Right cardiac atrium (tissue), 5 donors: ENCODE results near the gene OR10C1. TPM values are rescaled to one million over a fixed set of nuclear protein-coding genes. Genes with fewer than 3 reads are reported as not detected.
"Not testable (repeated sequence)": the region's sequence is repeated elsewhere in the genome, so short reads cannot be mapped to it uniquely, and the experiment has no call there.

Experiments used
- ATAC-seq, 2 donors: fragments of 200-7000 bp; cut with Tn5 transposase; one replicate each; pipeline versions ENCODE4 v1.8.0 to v1.9.1; 2020; ENCODE audit warnings: moderate library complexity in 2 of 2, mild to moderate bottlenecking in 1 of 2
- DNase-seq, 3 donors: peaks; one replicate each; pipeline ENCODE4 v3.0.0-alpha.2; 2020
- H3K27ac ChIP-seq: one replicate; pipeline ENCODE4 v1.5.1; 2013; ENCODE audit warnings: mild to moderate bottlenecking, low read length, control low read depth, moderate library complexity
- H3K27me3 ChIP-seq: one replicate; pipeline ENCODE4 v1.6.1; 2013; ENCODE audit not compliant: control insufficient read depth, insufficient read depth
- H3K4me1 ChIP-seq: one replicate; pipeline ENCODE4 v1.6.1; 2013; ENCODE audit warnings: low read length; ENCODE audit not compliant: control insufficient read depth, insufficient read depth
- H3K4me3 ChIP-seq: one replicate; pipeline ENCODE4 v1.5.1; 2013; ENCODE audit warnings: low read length, control low read depth
- H3K9me3 ChIP-seq: one replicate; pipeline ENCODE4 v1.6.1; 2013; ENCODE audit warnings: low read length; ENCODE audit not compliant: control insufficient read depth
- WGBS: extraction: QIAGEN DNeasy Blood & Tissue Kit; methylation state at CpG from one replicate; pipeline ENCODE4 v1.1.7; 2013; 5-methylcytosine and 5-hydroxymethylcytosine counted together
- intact Hi-C, 4 donors: fragments of 100-400 bp; cut with DNase I; formaldehyde crosslinking; loops; one replicate each; pipeline versions ENCODE4 v1.11.0 to v1.14.0; 2022 to 2023
- polyA plus RNA-seq: library from polyadenylated mRNA; stranded (reverse); fragments of 200-250 nt; gene quantifications from one replicate; pipeline ENCODE4 v1.2.3, GENCODE V29; 2013
- total RNA-seq, 4 donors: library from RNA; stranded (reverse); fragmentation: NEBNext Ultra II Directional; extraction: Animal tissue kit (Norgen Biotek cat#: 25700); gene quantifications; one replicate each; pipeline ENCODE4 v1.2.1, GENCODE V29; 2021
- donor health status: healthy with polysubstance abuse.
- donor health status: DM: no; HTN: yes; CAD: no.
- donor health status: DM: no; HTN: no; CAD: no.
- donor health status: DM: no; HTN: yes; CAD: no; lungs with severe emphysema.
- donor health status: DM: yes; HTN: yes; CAD: no.

OR10C1 gene
- total and polyA plus RNA-seq, 5 donors = not detected

GRCh38 chr6:29444031-29444430 lies 4.9 kb downstream of the OR10C1 start:
- H3K27ac ChIP-seq, H3K4me3 ChIP-seq, H3K4me1 ChIP-seq, ATAC-seq, H3K27me3 ChIP-seq, DNase-seq, intact Hi-C loops, H3K9me3 ChIP-seq: not testable (repeated sequence)
- 83% methylated on average over 1 of the region's 1 CpG for WGBS

DNA sequence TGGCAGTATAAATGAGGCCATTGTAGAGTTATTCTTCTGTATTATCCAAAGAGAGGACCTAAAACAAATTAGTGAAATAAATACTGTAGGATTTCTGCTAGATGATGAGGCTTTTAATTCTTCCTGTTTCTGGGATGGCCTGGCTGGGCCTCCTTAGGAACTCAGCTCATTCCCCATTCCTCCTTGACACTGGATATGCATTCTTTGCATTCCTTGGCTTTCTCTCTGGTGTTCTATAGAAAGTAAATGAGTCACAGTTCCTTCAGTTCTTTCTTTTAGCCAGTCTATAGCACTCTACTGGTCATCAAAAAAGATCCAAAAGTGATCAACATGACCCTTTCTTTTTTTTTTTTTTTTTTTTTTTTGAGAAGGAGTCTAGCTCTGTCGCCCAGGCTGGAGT lies 8.6 kb downstream of the OR10C1 start:
- ATAC-seq = no peak
- no peak for DNase-seq
- Histone ChIP-seq H3K27ac (no peak overlapping the region), H3K9me3 (no peaks in the 10 kb centered on the region), H3K4me1 (no peaks in the 10 kb centered on the region), H3K27me3 (no peaks in the 10 kb centered on the region), H3K4me3 (no peak overlapping the region)
- WGBS = 94% methylated on average over 1 of the region's 1 CpG
- intact Hi-C loops = no loop called here

DNA sequence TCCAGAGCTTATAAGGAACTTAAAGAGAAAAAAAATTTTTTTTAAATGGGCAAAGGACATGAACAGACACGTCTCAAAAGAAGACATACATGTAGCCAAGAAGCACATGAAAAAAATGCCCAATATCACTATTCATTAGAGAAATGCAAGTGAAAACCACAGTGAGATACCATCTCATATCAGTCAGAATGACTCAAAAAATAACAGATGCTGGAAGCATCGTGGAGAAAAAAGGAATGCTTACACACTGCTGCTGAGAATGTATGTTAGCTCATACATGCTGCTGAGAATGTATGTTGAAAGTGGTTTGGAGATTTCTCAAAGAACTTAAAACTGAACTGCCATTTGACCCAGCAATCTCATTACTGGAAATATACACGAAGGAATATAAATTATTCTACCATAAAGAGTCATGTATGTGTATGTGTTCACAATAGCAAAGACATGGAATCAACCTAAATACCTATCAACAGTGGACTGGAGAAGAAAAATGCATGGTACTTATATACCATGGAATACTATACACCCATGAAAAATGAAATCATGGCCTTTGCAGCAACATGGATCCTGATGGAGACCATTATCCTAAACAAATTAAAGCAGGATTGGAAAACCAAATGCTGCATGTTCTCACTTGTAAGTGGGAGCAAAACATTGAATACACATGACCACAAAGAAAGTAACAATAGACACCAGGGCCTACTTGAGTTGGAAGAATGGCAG lies 12.5 kb downstream of the OR10C1 start:
- H3K4me3 ChIP-seq = no peak overlapping the region
- no peak for ATAC-seq
- intact Hi-C loops = no loop called here

GRCh38 chr6:29456971-29457370 lies 17.9 kb downstream of the OR10C1 start, which contains the start of the genes OR11A1 and OR2H1:
Gene OR11A1, minus strand, starts transcription at chr6:29457071. Its CDS starts 29,430 bp downstream, at chr6:29427641.
Gene OR2H1, plus strand, starts transcription at chr6:29457155. Its CDS starts 4,615 bp downstream, at chr6:29461770.
- intact Hi-C loops = no loop called here
- Histone ChIP-seq H3K27ac (no peak within 1 kb of the TSS), H3K9me3 (no peaks in the 10 kb centered on the region), H3K27me3 (no peaks in the 10 kb centered on the region), H3K4me3 (no peak within 1 kb of the TSS), H3K4me1 (no peaks in the 10 kb centered on the region)
- ATAC-seq = no peak
- DNase-seq = no peak
- WGBS = 58% methylated on average over 2 of the region's 2 CpGs

More for the DNA sequence above, 12.5 kb downstream of the OR10C1 start:
- no peak for DNase-seq
- WGBS = 67% methylated on average over 3 of the region's 3 CpGs
- Histone ChIP-seq H3K27me3 (no peaks in the 10 kb centered on the region), H3K27ac (no peak overlapping the region), H3K9me3 (no peaks in the 10 kb centered on the region), H3K4me1 (no peaks in the 10 kb centered on the region)

DNA sequence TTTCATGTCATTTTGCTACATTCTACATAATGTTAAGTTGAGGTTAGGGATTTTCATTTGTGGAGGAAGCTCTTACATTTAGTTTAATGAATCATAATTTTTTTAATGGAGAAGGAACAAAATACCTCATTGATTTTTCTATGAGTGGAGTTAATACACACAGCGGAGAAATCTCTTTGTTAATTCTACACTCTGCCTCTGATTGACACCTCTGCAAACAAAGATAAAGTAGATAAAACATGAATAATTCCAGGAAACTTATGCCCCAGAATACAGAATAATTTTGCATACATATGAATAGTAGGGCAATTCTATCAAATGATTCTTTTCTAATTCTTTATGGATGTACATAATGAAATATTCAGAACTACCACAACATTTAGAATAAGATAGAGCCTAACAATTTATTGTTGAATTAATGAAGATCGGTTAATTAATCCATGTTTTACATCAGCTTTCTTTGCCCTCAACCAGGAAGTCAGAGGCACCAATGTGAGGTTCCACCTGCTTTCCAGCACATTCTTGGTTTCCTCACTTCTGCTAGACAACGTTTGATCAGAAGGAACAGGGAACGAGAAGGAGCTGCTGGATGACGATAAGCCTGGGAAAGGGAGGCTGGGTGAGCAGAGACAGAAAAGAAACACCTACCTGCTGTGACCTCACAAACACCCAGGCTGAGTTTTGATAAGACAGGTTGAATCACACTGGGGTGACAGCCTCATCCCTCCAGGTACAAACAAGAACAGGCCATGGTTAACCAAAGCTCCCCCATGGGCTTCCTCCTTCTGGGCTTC lies 22.1 kb downstream of the OR10C1 start:
- ATAC-seq (no peak), DNase-seq (no peak)
- intact Hi-C loops = no loop called here
- 72% methylated on average over 5 of the region's 5 CpGs for WGBS
- no peaks in the 10 kb centered on the region for H3K27me3 ChIP-seq
- H3K4me1 ChIP-seq = no peaks in the 10 kb centered on the region
- H3K27ac ChIP-seq = no peak overlapping the region
- H3K9me3 ChIP-seq = no peaks in the 10 kb centered on the region
- H3K4me3 ChIP-seq = no peak overlapping the region

DNA sequence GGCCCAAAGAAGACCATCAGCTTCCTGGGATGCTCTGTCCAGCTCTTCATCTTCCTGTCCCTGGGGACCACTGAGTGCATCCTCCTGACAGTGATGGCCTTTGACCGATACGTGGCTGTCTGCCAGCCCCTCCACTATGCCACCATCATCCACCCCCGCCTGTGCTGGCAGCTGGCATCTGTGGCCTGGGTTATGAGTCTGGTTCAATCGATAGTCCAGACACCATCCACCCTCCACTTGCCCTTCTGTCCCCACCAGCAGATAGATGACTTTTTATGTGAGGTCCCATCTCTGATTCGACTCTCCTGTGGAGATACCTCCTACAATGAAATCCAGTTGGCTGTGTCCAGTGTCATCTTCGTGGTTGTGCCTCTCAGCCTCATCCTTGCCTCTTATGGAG lies 22.9 kb downstream of the OR10C1 start:
- no peaks in the 10 kb centered on the region for H3K4me1 ChIP-seq
- no peak for DNase-seq
- H3K27ac ChIP-seq = no peak overlapping the region
- intact Hi-C loops = no loop called here
- ATAC-seq = no peak
- no peaks in the 10 kb centered on the region for H3K9me3 ChIP-seq
- H3K4me3 ChIP-seq = no peak overlapping the region
- H3K27me3 ChIP-seq = no peaks in the 10 kb centered on the region
- 84% methylated on average over 6 of the region's 6 CpGs for WGBS

GRCh38 chr6:29465279-29465678 lies 26.2 kb downstream of the OR10C1 start:
- H3K4me1 ChIP-seq = no peaks in the 10 kb centered on the region
- no peak for DNase-seq

DNA sequence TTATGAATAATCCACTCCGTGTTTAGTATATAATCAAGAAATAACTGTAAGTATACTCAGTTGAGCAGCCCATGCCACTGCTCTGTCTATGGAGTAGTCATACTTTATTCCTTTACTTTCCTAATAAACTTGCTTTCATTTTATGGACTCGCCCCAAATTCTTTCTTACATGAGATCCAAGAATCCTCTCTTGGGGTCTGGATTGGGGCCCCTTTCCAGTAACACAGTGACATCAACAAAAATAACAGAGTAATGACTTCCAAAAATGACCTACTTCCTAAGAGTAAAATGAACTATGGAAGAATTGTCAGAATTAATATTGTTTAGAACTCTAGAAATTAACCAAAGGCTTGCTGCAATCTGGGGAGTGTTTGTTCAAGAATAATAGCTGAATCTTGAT lies 26.7 kb downstream of the OR10C1 start:
- ATAC-seq (no peak), DNase-seq (no peak)
- WGBS = 83% methylated on average over 2 of the region's 2 CpGs
- intact Hi-C loops = no loop called here
- H3K4me3 ChIP-seq = no peak overlapping the region
- H3K27me3 ChIP-seq = no peaks in the 10 kb centered on the region
- no peaks in the 10 kb centered on the region for H3K4me1 ChIP-seq
- no peaks in the 10 kb centered on the region for H3K9me3 ChIP-seq
- no peak overlapping the region for H3K27ac ChIP-seq

More at GRCh38 chr6:29465279-29465678, 26.2 kb downstream of the OR10C1 start:
- H3K9me3 ChIP-seq = no peaks in the 10 kb centered on the region
- no peak for ATAC-seq
- no peak overlapping the region for H3K4me3 ChIP-seq
- no peak overlapping the region for H3K27ac ChIP-seq
- H3K27me3 ChIP-seq = no peaks in the 10 kb centered on the region
- intact Hi-C loops = no loop called here
- 73% methylated on average over 2 of the region's 2 CpGs for WGBS

DNA sequence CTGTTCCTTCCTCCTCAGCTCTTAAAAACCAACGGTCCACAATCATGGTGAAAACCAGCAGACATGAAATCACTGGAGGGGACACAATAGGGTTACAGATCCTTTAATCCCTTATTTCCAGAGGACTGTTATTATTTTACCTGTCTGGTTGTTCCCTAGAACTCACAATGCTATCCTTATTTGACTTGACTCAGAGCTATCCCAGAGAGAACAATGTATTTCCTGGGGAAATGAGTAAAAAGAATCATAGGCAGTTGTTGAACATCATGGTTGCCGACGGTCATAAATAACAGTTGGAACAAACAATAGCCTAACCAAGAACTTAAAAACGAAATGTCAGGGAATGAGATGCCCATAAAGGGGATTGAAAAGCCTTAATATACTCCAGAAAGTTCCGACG lies 27.1 kb downstream of the OR10C1 start:
- intact Hi-C loops = no loop called here
- Histone ChIP-seq H3K4me1 (no peaks in the 10 kb centered on the region), H3K9me3 (no peaks in the 10 kb centered on the region), H3K27ac (no peak overlapping the region), H3K4me3 (no peak overlapping the region), H3K27me3 (no peaks in the 10 kb centered on the region)
- DNase-seq (no peak), ATAC-seq (no peak)
- WGBS = 46% methylated on average over 6 of the region's 6 CpGs

DNA sequence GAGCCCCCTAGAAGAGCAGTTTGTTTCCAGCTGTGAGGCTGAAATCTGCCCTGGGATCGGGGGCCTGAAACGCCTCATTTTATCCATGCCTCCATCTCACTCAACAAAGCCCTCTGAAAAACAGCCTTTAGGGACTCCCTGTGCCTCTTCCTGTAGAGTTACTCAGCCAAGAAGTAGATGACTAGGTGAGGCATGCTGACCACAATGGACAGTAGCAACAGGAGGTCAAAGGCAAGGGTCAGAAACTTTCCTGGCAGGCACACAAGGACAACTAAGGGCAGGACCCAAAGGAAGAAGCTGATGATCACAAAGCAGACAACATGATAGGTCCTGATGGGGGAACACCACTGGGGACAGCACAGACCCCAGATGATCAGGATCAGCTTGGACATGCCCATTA lies 35.9 kb downstream of the OR10C1 start:
- no peak overlapping the region for H3K27ac ChIP-seq
- ATAC-seq = no peak
- intact Hi-C loops = no loop called here
- no peak for DNase-seq
- no peaks in the 10 kb centered on the region for H3K9me3 ChIP-seq
- H3K4me1 ChIP-seq = no peaks in the 10 kb centered on the region
- H3K27me3 ChIP-seq = no peaks in the 10 kb centered on the region
- WGBS = 49% methylated on average over 2 of the region's 2 CpGs
- no peak overlapping the region for H3K4me3 ChIP-seq

DNA sequence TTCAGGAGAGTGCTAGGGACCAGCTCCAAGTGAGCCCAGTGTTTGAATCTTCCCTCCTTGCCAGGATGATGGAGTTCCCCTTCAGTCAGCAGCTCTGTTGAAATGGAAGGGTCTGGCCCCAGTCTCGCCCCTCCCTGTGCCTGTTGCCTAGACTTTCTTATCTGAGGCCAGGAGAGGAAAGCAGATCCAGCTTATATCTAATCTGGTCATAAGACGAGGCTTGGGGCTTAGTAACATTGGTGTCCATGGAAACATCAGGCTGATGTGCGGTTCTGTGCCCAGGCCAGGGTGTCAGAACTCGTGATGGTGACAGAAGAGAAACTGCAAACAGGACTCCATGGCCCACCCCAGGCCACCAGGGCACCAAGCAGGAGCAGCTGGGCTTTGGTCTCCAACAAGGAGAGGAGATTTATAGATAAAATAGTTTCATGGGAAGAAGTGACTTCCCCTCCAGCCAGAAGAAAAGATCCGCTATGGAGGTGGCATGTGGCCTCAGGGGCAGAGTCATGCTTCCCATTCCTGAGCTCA lies 38.9 kb downstream of the OR10C1 start:
- no peak for ATAC-seq
- no peaks in the 10 kb centered on the region for H3K27me3 ChIP-seq
- WGBS = 44% methylated on average over 5 of the region's 5 CpGs
- H3K9me3 ChIP-seq = no peaks in the 10 kb centered on the region
- H3K4me1 ChIP-seq = no peaks in the 10 kb centered on the region
- no peak for DNase-seq
- H3K4me3 ChIP-seq = no peak overlapping the region
- intact Hi-C loops = no loop called here
- no peak overlapping the region for H3K27ac ChIP-seq
